Fibroblast of pulmonary artery (primary cell): ENCODE data around the gene ACP5.

Experiments used
- DNase-seq: peaks from one replicate; pipeline ENCODE4 v3.0.0-alpha.2; 2010; ENCODE audit warnings: low read depth
- H3K4me3 ChIP-seq: replicated peaks from 2 replicates; pipeline ENCODE4 v1.5.1; 2011; ENCODE audit warnings: low read depth, mild to moderate bottlenecking, control low read depth, low read length, moderate library complexity
- TF ChIP-seq, protein P1 (sequence below): IDR thresholded peaks from 2 replicates; pipeline ENCODE4 v1.5.1; 2011; ENCODE audit warnings: mild to moderate bottlenecking, control low read depth, low read length, inconsistent platforms; ENCODE audit errors: missing control alignments

The ACP5 gene

DNA sequence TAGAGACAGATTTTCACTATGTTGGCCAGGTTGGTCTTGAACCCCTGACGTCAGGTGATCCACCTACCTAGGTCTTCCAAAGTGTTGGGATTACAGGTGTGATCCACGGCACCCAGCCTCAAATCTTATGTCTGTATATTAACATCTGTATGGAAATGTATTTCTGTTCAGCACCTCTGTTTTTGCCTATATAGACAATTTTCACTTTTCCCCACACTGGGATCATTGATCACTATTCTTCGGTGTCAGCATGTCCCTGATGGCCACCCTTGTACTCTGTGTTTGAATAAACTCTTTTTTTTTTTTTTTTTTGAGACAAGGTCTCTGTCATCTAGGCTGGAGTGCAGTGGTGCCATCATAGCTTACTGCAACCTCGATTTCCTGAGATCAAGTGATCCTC is 16.6 kb upstream of the ACP5 start:
- no peak for DNase-seq
- H3K4me3 ChIP-seq = no peak overlapping the region
- TF ChIP-seq, protein P1, sequence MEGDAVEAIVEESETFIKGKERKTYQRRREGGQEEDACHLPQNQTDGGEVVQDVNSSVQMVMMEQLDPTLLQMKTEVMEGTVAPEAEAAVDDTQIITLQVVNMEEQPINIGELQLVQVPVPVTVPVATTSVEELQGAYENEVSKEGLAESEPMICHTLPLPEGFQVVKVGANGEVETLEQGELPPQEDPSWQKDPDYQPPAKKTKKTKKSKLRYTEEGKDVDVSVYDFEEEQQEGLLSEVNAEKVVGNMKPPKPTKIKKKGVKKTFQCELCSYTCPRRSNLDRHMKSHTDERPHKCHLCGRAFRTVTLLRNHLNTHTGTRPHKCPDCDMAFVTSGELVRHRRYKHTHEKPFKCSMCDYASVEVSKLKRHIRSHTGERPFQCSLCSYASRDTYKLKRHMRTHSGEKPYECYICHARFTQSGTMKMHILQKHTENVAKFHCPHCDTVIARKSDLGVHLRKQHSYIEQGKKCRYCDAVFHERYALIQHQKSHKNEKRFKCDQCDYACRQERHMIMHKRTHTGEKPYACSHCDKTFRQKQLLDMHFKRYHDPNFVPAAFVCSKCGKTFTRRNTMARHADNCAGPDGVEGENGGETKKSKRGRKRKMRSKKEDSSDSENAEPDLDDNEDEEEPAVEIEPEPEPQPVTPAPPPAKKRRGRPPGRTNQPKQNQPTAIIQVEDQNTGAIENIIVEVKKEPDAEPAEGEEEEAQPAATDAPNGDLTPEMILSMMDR = no peak

DNA sequence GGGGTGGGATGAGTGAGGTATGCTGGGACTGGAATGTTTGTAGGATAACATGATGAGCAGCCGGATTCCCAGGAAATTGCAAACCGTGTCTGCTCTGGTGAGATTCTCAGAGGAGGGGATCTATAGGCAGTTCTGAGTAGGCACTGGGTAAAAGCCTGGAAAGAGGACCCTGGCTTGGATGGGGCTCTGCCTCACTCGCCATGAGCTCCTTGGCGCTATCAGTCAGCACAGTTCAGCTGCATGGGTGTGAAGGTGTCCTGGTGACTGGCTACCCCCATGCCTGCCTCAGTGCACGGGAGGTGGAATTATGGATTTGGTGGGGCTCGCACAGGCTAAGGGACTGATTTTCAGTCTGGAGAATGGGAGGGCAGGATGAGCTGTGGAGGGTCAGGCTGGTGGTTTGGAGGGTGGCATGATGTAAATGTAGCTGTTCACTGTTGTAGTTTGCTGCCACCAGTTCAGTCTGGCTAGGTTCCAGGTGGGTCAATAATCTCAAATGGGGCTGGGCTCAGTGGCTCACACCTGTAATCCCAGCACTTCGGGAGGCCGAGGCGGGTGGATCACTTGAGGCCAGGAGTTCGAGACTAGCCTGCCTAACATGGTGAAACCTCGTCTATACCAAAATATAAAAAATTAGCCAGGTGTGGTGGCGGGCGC is 10.7 kb upstream of the ACP5 start:
- no peak for DNase-seq
- TF ChIP-seq, protein P1 = no peak
- no peak overlapping the region for H3K4me3 ChIP-seq

DNA sequence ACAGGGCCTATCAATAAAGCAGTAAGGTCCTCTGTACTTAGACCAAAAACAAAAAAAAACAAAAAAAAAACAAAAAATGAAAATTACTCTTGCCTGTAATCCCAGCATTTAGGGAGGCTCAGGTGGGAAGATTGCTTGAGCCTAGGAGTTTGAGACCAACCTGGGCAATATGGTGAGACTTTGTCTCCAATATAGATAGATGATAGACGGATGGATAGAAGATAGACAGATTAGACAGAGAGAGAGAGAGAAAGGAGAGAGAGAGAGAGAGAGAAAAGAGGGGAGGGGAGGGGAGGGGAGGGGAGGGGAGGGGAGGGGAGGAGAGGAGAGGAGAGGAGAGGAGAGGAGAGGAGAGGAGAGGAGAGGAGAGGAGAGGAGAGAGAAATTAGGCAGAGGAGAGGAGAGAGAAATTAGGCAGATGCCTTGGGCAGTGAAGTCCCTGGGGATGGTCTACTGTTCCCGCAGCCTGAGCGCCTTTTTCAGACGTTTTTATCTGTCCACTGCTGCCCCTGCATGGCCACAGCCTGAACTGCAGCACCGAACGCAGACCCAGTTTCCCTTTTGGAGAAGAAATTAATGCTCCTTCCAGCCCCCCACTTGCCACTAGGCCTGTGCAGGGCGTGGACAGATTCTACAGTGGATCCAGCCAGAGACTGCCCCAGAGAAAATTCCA is 10.0 kb upstream of the ACP5 start:
- no peak overlapping the region for H3K4me3 ChIP-seq

DNA sequence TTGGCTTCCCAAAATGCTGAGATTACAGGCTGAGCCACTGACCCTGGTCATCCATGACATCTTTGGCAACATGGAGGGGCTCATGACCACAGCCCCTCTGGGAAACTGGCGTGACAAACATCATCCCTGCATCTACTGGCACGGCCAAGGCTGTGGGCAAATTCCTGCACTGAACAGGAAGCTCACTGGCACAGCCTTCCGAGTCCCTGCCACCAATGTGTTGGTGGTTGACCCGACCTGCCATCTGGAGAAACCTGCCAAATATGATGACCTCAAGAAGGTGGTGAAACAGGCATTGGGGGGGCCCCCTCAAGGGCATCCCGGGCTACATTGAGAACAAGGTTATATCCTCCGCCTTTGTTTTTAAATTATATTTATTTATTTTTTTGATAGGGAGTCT is 8.9 kb upstream of the ACP5 start:
- TF ChIP-seq, protein P1 = no peak
- H3K4me3 ChIP-seq = no peak overlapping the region
- no peak for DNase-seq

More for the DNA sequence above, 10.0 kb upstream of the ACP5 start:
- DNase-seq = peak; percentile 74
- TF ChIP-seq, protein P1 = peak; percentile 84

DNA sequence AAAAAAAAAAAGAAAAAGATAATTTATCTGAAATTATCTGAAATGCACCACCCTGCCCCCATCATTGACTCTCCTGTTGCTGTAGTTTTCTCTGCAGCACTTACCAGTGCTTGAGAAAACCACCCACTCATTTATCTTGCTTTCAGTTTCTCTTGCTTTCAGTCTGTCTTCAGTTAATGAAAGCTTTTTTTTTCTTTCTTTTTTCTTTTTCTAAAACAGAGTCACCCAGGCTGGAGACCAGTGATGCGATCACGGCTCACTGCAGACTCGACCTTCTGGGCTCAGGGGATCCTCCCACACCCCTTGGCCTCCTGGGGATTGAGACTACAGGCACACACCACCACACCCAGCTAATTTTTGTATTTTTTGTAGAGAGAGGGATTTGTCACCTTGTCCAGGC is 4.3 kb upstream of the ACP5 start:
- H3K4me3 ChIP-seq = no peak overlapping the region
- TF ChIP-seq, protein P1 = no peak
- peak; percentile 18 for DNase-seq

DNA sequence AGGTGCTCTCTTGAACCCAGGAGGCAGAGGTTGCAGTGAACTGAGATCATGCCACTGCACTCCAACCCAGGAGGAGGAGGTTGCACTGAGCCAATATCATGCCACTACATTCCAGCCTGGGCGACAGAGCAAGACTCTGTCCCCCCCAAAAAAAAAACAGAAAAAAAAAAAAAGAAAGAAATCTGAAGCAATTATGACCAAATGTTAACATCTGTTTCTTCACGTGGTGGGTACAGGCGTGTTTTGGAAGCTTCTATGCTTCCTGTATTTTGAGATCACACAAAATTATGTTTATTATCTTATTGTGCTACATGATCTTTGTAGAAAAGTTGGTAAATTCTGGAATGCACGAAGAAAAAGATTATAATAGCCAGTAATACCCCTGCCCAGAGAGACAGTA is 2.7 kb upstream of the ACP5 start:
- H3K4me3 ChIP-seq = no peak overlapping the region
- TF ChIP-seq, protein P1 = no peak
- no peak for DNase-seq
